Left ventricle myocardium inferior (tissue), 1 donor: ENCODE measurements around the gene ERICH3. TPM values are rescaled to one million over a fixed set of nuclear protein-coding genes. Genes with fewer than 3 reads are reported as not detected.

ENCODE experiments used
- DNase-seq: peaks from one replicate; pipeline ENCODE4 v3.0.0-alpha.2; 2020
- H3K27ac ChIP-seq: fragments of 200-600 bp; replicated peaks from 2 replicates; pipeline ENCODE4 v1.8.0; 2021
- H3K27me3 ChIP-seq: fragments of 200-600 bp; 2 replicates; pipeline ENCODE4 v1.8.0; 2021; ENCODE audit warnings: low read depth
- H3K36me3 ChIP-seq: fragments of 200-600 bp; 2 replicates; pipeline ENCODE4 v1.8.0; 2021
- H3K4me1 ChIP-seq: fragments of 200-600 bp; 2 replicates; pipeline ENCODE4 v1.8.0; 2021
- H3K4me3 ChIP-seq: fragments of 200-600 bp; 2 replicates; pipeline ENCODE4 v1.8.0; 2021; ENCODE audit warnings: mild to moderate bottlenecking, moderate library complexity
- H3K9me3 ChIP-seq: fragments of 200-600 bp; replicated peaks from 2 replicates; pipeline ENCODE4 v1.8.0; 2021
- CTCF ChIP-seq: fragments of 200-600 bp; IDR thresholded peaks from 2 replicates; pipeline ENCODE4 v1.8.0; 2021; ENCODE audit warnings: antibody characterized with exemption, mild to moderate bottlenecking, borderline replicate concordance
- intact Hi-C: fragments of 100-400 bp; cut with micrococcal nuclease; formaldehyde crosslinking; loops from one replicate; pipeline ENCODE4 v1.11.0; 2022
- total RNA-seq: library from RNA; stranded (reverse); fragmentation: NEBNext Ultra II Directional; extraction: Animal tissue kit (Norgen Biotek cat#: 25700); gene quantifications from one replicate; pipeline ENCODE4 v1.2.1, GENCODE V29; 2021
- donor health status: DM: no; HTN: yes; CAD: no; lungs with severe emphysema.

Gene ERICH3
- total RNA-seq, 1 donor from 2014 or later, result not detected

DNA sequence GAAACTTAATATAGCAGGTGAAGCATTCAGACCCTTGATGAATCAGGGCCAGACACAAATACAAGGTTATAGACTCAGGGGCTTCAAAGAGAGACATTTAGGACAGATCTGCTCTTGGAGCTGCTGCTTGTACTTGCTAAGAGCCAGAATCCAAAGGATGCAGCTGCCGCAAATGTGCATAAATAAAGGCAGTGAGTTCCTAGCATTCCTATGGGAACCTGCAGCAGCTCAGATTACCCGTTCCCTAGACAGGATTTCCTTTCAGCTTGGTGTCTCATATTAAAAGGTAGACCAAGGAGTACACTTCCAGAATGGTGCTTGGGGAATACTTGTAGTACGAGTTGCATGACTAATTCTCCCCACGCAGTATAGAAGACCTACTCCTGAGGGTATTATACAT lies 151.4 kb downstream of the ERICH3 start:
- Histone ChIP-seq H3K4me1 (peaks cover 10% of the 10 kb centered on the region), H3K36me3 (no peaks in the 10 kb centered on the region), H3K9me3 (no peaks in the 10 kb centered on the region), H3K27ac (no peak overlapping the region), H3K27me3 (no peaks in the 10 kb centered on the region), H3K4me3 (no peak overlapping the region)
- no peak for TF ChIP-seq CTCF
- intact Hi-C loops, result no loop called here
- no peak for DNase-seq

Other genes with a start within 250 kb of the ERICH3 start
- gene LRRC53, start 161.2 kb downstream of the ERICH3 start, total RNA-seq, result not detected
- 35.3 TPM for gene CRYZ, start 59.3 kb upstream of the ERICH3 start, total RNA-seq
- gene TYW3, start 59.4 kb upstream of the ERICH3 start, total RNA-seq, result 20.9 TPM